Right ventricle myocardium superior (tissue), 1 donor: ENCODE measurements around the gene PSD2. TPM values are rescaled to one million over a fixed set of nuclear protein-coding genes. Genes with fewer than 3 reads are reported as not detected.

Source experiments
- ATAC-seq: fragments of 200-7000 bp; cut with Tn5 transposase; one replicate; pipeline ENCODE4 v1.9.1; 2020; ENCODE audit warnings: mild to moderate bottlenecking; ENCODE audit not compliant: poor library complexity
- DNase-seq: peaks from one replicate; pipeline ENCODE4 v3.0.0-alpha.2; 2020
- intact Hi-C: fragments of 100-400 bp; cut with DNase I; formaldehyde crosslinking; loops from one replicate; pipeline ENCODE4 v1.11.2; 2022
- total RNA-seq: library from RNA; stranded (reverse); fragmentation: NEBNext Ultra II Directional; extraction: Animal tissue kit (Norgen Biotek cat#: 25700); gene quantifications from one replicate; pipeline ENCODE4 v1.2.1, GENCODE V29; 2021
- donor health status: DM: no; HTN: yes; CAD: no; lungs with severe emphysema.

Gene PSD2
- total RNA-seq, 1 donor from 2014 or later: not detected

DNA sequence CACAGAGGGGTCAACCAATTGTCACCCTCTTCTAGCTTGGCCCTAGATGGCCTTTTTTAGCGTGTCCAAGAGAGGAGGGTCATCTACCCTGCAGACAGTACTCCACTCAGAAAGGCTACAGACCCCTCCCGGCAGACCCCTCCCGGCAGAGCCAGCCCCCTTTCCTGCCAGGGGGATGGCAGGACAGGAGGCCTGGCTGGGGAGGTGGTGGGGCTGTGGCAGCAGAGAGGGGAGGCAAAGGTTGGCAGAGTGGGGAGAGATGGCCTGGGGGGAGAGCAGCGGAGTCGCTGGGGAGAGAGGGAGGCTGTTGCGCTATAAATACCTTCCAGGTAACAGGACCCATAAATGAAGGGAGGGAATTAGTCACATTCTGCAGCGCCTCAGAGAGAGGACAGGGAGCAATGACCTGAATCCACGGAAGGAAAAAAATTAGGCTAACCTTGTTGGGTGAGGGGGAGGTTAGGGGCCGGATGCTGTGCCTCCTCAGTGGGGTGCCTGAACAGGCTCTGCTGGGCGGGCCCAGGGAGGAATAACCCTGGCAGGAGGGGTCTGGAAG, 32.9 kb upstream of the PSD2 start:
- intact Hi-C loops: no loop called here
- ATAC-seq (no peak), DNase-seq (peak; percentile 24)

DNA sequence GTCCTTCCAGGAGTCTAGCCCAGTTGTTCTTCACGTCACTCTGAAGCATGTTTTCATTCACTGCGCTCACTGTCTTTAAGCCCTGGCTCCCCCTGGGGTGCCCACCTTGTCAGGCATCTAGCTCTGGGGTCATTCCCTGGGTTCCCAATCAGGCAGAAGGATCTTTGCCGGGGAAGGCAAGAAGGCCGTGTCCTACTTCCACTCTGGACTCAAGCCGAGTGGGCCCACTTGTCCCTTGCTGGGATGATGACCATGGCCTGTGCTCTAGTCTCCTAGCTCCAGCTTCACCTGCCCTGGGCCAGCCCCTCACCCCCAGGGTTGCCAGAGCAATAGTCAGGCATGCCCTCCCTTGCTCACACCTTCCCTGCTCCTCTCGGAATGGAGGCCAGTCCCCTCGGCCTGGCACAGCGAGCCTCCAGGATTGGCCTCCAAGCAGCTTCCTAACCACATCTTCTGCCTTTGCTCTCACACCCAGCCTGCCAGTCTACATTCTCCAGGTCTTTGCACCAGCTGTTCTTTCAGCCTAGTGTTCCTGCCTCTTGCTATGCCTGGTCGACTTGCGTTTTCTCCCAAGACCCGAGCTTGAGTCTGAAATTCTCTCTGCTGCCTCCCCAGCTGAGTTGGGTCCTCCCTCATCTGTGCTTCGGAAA, 32.2 kb upstream of the PSD2 start:
- ATAC-seq (no peak), DNase-seq (no peak)
- intact Hi-C loops: no loop called here

GRCh38 chr5:139763930-139764791, 31.4 kb upstream of the PSD2 start:
- intact Hi-C loops: loop anchor here (2.0 kb wide), 1 partner anchor 129 kb away; no protein-coding TSS in a partner anchor
- DNase-seq (peak; percentile 44), ATAC-seq (no peak)

GRCh38 chr5:139764886-139765408, 30.7 kb upstream of the PSD2 start:
- intact Hi-C loops: loop anchor here (2.0 kb wide), 1 partner anchor 130 kb away; no protein-coding TSS in a partner anchor
- no peak for ATAC-seq
- DNase-seq: no peak

- DNase-seq (peak; percentile 90), ATAC-seq (peak; percentile 96)
- intact Hi-C loops: loop anchor here (2.0 kb wide), 1 partner anchor 131 kb away; no protein-coding TSS in a partner anchor
Measured at GRCh38 chr5:139765409-139766217, 30.0 kb upstream of the PSD2 start.

GRCh38 chr5:139767960-139768359, 27.6 kb upstream of the PSD2 start:
- peak; percentile 63 for DNase-seq
- no peak for ATAC-seq
- intact Hi-C loops: no loop called here

GRCh38 chr5:139768807-139769465, 26.7 kb upstream of the PSD2 start:
- ATAC-seq (no peak), DNase-seq (no peak)
- intact Hi-C loops: no loop called here

- intact Hi-C loops: no loop called here
- DNase-seq (no peak), ATAC-seq (no peak)
Measured at GRCh38 chr5:139769477-139769876, 26.1 kb upstream of the PSD2 start.

- ATAC-seq: no peak
- no peak for DNase-seq
- intact Hi-C loops: no loop called here
Measured at GRCh38 chr5:139770722-139771121, 24.9 kb upstream of the PSD2 start.

DNA sequence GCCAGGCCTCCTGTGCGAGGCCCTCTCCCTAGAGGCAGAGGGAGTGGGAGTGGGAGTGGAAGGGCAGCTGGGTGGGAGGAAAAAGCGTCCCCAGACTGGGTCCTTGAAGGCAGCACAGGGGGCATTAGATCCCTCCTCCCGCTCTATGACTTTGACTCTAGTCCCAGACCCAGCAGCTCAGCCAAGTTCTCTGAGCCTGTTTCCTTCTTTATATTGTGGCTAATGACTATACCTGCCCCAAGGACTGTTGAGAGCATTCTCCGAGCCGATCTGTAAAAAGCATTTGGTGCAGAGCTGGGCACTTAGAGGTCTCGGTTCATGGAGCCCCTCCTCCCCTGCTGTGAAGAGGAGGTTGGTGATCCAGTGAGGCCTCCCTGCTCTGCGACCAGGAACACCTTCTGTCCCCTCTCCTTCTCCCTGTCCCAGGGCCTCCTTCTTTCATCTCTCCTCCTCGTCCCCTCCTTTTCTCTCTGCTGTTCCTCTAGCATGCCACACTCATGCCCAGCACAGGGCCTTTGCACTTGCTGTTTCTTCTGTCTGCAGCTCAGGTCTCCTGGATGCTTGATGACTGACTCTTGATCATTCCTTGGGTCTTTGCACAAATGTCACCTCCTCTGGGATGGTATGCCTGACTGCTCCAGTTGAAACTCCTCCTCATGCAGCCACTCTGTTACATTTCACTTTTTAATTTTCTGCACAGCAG, 23.4 kb upstream of the PSD2 start:
- no peak for DNase-seq
- intact Hi-C loops: no loop called here
- no peak for ATAC-seq

GRCh38 chr5:139772927-139773690, 22.5 kb upstream of the PSD2 start:
- no peak for ATAC-seq
- intact Hi-C loops: no loop called here
- no peak for DNase-seq

DNA sequence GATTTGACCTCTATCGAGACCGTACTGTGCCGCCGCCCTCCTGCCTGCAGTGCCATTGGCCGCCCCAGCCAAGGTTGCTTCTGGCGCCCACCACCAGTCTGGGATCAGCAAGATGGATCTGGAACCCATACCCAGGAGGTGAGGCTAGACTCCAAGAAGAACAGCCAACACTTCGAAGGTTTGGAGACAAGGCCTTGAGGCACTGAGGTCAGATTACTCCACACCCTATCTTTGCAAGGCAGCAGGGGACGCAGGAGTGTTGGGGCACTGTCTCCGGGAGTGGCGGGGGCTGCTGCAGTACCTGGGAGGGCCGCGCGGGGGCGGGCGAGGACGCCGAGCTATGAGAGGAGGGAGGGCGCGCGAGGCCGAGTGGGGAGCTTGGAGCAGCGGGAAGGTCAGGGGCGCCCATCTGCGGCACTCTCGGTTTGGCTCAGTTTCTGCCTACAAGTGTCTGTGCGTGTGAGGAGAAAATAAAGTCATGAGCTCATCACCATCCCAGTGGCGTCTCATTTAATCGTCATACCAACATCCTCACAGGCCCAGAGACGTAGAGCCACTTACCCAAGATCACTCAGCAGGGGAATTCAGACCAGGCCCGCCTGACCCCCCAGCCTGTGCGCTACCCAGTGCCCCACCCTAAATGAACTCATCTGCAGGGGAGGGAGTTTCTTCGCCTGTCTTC, 20.5 kb upstream of the PSD2 start:
- intact Hi-C loops: no loop called here
- DNase-seq (peak; percentile 87), ATAC-seq (peak; percentile 92)

GRCh38 chr5:139775872-139776271, 19.7 kb upstream of the PSD2 start:
- DNase-seq (peak; percentile 18), ATAC-seq (no peak)
- intact Hi-C loops: no loop called here

DNA sequence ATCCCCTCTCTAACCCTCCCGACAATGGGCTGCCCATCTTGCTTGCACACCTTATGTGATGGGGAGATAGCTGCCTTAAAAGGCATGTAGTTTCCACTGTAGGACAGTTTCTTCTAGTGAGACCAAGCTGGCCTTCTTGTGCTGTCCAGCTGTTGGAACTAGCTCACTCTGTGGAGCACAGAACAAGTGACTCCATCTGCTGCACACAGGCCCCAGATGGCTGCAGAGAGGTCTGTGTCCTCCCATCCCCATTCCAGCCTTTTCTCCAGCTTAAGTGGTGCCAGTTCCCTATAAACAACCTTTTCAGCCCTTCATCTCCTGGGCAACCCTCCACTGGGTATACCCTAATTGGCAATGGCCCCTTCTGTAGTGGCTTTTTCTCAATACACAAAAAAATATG, 18.7 kb upstream of the PSD2 start:
- DNase-seq (peak; percentile 3), ATAC-seq (no peak)
- intact Hi-C loops: no loop called here

DNA sequence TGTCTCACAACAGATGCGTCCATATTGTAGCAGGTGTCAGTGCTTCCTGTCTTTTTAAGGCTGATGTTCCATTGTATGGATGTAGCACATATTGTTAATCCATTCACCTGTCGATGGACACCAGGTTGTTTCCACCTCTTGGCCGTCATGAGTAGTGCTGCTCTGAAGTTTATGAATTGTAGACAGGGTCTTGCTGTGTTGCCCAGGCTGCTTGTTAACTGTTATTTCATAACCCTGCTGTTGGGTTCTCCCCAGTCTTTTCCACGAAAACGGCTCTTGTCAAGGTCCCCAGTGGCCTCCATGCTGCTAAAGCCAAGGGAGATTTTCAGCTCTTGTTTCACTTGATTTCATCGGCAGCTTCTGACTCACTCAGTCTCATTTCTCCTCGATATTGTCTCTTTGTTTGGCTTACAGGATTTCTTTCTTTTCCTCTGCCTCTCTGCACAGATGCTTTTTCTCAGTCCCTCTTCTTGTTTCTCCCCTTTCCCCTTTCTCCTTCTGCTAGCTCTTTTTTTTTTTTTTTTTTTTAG, 12.1 kb upstream of the PSD2 start:
- intact Hi-C loops: loop anchor here (10.0 kb wide), 1 partner anchor 361 kb away; no protein-coding TSS in a partner anchor
- no peak for DNase-seq

GRCh38 chr5:139784488-139784887, 11.1 kb upstream of the PSD2 start:
- intact Hi-C loops: loop anchor here (10.0 kb wide), 1 partner anchor 360 kb away; no protein-coding TSS in a partner anchor
- no peak for DNase-seq
- ATAC-seq: no peak

More for the DNA sequence above, 12.1 kb upstream of the PSD2 start:
- no peak for ATAC-seq
